ENCODE measurements around the gene CDKAL1.

DNA sequence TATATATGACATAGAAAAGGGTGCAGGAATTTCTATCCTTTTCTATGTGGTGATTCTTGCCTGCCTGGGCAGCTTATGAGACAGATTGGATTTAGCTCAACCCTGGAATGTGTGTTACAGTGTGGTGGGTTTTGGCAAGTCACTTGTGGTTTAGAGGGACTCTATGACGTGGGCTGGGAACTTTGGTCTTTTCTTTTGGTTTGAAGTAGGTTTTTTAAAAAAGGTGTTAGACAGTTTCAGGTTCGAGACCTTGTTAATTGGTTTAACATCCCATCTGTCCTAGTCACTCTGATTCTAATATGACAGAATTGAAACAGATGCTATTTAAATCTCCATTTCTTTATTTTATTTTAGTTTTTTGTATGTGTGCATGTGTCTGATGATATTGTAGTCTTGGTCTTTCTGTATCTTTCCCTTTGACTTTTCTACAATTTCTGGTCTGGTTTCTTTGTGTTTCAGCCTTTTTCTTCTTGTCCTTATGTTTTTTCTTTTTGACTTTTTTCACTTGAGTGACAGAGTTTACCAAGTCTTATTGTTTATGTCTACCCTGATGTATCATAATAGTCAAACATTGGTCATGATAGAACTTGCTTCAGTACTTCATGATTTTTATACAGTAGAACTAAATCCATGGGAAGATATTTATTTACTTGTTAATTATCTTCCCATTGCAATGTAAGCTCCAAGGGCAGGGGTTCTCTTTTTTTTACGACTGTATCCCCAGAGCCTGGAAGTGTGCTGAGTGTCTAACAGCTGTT is 174.3 kb downstream of the CDKAL1 start:
- TF ChIP-seq CTCF (IDR thresholded peaks at IDR 0.05) = no peak
- no peak for TF ChIP-seq POLR2A (IDR thresholded peaks at IDR 0.05)
